GM18858 (cell line): Measurements from ENCODE around the gene GLT6D1.

Experiments
- ATAC-seq: cut with Tn5 transposase; IDR thresholded peaks from one replicate; pipeline ENCODE4 v1.9.1; 2021; ENCODE audit not compliant: unreplicated experiment

GLT6D1 gene

DNA sequence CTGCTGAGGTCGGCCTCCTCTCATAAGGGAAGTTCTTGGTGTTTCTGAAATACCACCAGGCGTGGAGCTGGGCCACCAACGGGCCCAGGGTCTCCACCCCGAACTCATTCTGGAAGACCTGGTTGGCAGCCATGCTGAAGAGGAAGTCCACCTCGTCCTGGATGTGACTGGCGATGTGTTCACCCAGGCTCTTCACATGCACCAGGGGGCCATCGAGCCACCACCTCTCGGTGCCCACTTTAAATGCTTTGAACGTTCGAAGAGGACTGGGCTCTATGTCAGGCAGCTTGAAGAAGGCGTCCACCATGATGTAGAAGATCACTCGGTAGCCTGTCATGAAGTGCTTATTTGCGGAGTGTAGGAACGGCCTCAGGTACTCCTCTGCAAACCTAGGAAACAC, 15.1 kb downstream of the GLT6D1 start:
- ATAC-seq: no peak

DNA sequence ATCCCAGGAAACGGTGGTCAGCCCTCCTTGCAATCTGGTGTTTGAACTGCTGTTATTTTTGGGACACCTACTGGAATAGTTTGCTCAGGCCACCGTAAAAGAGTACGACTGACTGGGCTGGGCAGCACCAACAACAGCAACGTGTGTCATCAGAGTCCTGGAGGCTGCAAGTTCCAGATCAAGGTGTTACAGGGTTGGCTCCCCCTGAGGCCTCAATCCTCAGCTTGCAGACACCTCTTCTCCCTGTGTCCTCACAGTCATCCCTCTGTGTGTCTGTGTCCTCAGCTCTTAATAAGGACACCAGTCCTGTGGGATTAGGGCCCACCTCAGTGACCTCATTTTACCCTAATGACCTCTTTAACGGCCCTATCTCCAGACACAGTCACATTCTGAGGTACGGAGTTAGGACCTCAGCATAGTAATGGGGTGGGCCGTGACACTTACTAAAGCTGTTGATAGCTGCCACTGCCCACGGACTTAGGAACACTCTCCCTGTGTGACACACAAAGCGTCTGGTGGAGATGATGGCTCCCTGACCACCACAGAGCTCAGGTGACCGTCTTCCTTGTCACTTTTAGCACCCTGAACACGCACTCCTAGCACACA, 16.8 kb downstream of the GLT6D1 start:
- no peak for ATAC-seq

DNA sequence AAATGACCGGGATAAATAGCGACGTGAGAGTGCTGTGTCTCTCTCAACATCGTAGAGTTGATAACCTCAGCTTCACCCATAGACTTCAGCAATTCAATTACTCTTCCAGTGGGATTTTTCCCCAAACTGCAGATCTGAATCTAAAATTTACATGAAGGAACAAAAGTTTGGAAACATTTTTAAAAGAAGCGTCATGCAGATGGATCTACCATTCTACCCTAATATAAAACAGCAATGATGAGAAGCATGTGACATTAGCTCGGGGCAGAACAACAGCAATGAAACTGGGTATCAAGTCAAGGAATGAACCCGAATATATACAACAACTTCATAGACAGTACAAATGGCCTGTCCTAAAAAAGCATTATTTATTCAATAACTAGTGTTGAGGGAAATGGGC, 18.8 kb downstream of the GLT6D1 start:
- no peak for ATAC-seq

DNA sequence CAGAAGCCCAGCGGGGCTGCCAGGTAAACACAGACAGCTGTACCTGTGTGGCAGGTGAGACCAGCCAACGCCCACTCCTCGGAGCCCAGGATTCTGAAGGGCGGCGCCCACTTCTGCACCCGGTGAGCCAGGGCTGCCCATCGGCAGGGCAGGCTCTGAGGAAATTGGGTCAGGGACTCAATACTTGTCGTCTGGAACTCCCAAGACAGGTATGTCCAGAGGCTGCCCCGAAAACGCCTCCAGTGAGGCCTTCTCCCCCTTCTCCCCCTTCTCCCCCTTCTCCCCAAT, 19.8 kb downstream of the GLT6D1 start:
- no peak for ATAC-seq

DNA sequence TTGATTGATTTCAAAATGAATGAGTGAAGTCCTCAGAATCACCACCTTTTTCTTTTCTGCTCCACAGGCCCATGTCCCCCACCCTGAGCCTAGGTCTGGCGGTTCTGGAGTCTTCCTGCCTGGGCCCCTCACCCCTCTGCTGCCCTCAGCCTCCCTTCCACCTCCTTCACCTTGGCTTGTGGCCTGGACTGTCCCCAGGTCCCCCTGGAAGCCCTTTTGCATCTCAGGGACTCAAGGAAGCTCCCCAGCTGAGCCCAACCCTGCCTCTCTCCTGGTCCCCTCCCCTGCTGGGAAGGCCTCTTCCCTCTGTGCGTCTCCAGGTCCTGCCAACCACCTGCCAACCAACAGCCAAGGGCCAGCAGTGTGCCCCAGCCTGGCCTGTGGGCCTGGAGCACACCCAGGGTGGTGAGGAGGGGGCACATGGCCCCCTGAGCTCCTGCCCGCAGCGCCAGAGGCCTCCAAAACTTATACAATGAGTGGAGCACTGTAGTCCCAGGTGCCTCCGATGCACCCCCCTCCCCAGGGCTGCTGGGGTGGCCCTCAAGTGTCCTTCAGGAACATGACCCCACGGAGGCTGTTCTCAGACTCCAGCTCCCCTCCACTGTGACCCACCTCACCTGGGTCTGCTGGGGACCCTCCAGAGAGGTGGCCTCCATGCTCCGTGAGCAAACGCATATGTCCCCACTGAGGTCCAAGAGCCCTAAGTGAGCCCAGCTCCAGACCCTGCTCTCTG, 20.3 kb downstream of the GLT6D1 start:
- no peak for ATAC-seq

DNA sequence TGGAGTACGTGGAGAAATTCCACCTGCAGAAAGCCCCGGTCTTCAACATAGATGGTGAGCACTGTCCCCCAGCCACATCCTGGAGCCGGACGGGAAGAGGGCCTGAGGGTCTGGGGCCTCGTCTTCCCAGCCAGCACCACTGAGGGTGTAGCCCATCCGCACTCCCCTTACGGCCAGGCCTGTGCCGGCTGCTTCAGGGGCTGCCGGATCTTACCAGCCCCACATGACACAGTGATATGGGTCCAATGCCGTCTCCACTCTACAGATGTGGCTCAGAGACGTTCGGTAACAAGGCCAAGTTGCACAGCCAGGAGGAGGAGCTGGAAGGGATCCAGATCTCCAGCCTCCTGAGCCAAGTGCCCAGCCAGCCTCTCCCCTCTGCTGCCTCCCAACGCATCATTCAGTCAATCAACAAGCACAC, 21.3 kb downstream of the GLT6D1 start:
- ATAC-seq: no peak

DNA sequence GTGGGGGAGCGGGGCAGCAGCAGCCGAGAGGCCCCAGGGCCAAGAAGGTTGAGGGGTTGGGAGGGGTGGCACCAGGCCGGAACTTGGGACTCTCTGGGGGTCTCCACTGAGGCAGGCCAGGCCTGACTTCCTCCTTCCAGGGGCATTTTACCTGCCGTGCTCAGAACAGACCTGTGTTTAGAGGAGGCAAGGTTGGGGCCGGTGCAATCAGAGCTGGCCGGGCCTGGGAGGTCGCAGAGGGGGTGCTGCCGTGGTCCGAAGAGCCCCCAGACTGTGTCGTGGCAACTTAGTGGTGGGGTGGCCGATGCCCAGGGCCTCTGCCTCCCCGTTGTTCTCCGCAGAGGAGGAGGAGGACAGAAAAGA, 21.8 kb downstream of the GLT6D1 start:
- ATAC-seq: no peak

DNA sequence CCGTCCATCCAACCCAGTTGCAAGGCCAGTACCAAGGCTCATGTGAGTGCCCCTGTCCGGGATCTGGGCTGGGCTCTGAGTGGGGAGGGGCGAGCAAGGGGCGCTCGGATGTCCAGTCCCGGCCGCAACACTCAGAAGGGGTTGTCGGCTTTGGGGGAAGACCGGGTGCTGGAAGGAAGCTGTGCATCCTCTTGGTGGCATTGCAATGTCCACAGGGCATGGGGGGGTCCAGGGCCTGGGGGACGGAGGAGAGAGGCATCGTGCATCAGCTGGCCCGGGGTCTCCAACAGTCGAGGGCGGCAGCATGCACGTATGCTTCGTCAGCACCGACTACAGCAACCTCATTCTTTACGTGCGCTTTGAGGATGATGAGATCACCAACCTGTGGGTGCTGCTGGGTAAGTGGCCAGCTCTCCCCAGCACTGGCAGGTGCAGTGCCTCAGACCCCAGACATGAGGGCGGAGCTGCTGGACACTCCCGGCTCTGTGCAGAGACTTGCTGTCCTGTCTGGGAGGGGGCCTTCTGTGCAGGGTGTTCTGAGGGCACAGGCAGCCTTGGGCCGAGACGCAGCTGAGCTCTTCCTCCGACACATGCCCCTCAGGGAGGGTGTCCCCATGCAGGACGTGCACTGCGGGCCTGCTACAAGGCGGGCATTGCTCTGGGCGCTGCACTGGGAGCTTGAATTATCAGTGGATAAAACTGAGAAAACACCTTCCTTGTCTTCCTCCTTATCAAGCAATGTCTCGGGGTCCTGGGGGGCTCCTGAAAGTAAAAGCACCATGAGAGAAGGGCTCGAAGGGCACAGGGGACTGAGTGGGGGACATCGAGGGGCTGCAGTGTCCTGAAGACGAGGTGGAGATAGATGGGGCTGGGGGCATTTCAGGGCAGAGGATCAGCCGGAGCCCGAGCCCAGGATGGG, 22.5 kb downstream of the GLT6D1 start:
- no peak for ATAC-seq

DNA sequence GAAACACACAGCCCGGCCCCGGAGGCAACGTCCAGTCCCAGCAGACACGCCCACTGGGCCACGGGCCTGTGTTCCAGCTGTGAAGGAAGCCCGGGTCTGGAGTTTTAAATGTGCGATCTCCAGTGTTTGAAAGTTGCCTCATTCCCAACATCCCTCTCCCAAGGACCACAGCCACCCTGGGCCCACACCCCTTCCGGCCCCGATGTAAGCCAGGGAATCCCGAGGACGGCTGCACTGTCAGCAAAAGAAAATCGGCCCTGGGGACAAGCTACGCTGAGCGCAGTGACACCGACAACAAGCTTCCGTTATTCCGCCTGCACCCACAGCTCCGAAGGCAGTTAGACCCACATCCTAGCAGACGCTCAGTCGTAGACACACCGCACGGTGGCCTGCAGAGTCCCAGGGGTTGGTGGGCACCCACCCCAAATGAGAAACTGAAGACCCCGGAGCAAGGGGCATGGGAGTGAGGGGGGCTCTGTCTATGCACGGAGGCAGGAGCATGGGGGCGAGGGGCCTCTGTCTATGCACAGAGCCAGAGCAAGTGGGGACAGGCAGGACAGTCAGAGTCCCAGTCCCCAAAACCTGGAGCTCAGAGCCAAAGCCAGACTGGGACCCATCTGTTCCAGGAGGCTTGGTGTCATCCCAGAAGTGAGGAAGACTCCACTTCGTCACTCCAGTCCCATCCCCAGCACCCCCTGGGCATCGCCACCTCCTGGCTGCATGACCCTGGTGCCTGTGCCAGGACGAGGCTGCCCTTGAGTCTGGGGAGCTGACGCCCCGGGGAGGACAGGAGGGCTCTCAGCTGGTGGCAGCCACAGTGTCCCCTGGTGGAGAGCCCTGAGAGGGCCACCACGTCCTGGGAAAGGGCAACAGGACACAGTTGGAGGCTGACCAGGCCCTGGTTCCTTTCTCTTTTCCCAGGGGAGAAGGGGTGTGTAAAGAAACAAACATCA, 23.4 kb downstream of the GLT6D1 start:
- ATAC-seq: no peak

DNA sequence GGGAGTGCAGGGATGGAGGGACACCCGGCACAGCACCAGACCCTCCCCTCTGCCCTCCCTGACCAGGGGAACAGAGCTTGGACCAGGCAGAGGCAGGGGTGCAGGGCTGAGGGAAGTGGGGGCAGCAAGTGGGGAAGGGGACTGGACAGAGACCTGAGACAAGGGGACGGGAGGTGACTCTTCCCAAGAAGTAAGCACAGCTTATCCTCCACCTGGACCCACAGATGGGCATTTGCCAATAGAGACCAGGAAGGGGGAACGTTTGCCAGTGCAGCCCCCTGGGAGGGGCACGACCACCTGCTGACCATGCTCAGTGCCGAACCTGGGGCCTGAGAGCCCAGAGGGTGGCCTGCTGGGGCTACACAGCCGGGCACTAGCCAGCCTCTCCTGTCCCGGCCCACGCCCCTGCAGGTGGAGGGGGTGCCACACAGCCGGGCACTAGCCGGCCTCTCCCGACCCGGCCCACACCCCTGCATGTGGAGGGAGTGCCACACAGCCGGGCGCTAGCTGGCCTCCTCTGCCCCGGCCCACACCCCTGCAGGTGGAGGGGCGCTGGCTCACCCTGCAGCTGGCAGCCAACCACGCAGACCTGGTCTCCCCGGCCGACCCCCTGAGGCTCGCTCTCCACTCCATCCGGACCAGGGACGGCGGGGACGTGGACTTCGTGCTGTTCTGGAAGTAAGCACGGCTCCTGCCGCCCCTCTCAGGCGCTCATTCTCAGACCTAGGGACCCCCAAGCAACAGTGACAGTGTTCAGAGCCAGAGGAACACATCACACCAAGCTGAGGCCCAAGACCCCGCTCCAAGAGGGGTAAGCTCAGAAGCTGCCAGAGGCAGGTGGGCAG, 24.3 kb downstream of the GLT6D1 start:
- ATAC-seq: no peak

DNA sequence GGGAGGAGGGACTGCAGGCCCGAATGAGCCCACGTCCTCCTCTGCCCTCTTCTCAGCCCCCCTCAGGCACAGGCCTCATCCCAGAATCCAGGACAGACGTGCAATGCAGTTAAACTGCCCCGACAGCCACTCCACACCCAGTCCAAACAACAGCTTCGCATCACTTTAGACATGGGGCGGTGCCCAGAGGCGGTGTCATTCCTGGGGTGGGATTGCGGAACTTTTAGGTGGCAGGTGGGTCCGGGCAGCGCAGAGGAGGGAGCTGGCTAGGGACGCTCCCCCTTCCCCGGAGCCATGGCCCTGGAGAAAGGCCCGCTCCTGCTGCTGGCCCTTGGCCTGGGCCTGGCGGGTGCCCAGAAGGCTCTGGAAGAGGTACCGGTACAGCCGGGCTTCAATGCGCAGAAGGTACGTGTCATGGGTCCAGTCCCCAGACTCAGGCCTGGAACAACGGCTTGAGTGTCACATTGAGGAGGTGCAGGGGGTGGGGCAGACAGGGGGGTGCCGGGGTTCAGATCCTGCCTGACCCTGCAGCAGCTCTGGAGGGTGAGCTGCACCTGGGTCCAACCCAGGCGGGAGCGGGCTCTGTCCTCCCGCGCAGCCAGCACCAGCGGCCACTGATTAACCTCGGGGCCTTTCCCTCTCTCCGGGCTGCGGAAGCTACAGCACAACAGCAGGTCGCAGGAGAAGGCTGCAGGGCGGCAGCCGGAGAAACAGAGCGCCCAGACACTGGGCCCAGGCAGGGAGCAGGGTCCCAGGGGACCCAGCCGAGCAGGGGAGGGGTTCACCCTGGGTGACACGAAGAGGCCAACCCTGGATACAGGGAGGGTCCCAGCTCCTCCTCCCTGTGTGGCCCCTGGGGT, 25.2 kb downstream of the GLT6D1 start:
- ATAC-seq: no peak

DNA sequence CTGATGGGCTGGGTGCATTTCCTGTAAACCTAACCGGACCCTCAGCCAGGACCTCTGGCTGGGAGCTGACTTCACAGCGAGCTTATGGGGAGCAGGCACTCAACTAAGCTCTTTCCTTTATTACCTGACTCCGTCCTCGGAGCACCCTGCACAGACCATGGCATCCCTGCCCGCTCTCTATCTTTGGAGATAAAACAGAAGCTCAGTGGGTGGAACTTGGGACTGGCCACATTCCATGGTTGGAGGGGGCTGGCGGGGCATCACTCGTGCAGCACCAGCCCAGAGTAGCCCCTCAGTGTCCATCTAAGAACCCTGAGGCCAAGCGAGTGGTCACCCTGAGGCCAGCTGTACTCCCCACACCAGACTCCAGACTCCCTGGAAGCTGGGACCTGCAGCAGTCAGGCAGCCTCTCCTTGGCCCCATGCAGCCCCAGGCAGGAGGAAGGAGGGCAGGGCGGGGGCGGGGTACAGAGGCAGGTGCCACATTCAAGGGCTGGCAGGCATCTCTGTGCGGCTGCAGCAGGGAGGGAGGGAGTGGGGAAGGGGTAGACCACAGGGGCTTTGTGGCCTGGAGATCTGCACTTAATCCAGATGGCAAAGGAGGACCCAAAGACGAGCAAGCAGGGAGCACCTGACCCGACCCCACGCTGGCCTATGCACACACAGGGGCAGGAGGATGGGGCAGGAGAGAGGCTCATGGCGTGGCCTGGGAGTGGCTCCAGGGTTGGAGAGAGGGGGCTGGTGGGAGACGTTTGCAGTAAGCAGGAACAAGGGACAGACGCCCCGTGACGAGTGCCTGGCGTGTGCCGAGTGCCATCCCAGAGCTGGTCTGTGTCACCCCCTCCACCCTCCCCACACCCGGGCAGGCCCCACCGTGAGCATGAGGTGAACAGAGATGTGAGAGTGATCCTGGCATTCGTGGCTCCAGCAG, 26.1 kb downstream of the GLT6D1 start:
- no peak for ATAC-seq

DNA sequence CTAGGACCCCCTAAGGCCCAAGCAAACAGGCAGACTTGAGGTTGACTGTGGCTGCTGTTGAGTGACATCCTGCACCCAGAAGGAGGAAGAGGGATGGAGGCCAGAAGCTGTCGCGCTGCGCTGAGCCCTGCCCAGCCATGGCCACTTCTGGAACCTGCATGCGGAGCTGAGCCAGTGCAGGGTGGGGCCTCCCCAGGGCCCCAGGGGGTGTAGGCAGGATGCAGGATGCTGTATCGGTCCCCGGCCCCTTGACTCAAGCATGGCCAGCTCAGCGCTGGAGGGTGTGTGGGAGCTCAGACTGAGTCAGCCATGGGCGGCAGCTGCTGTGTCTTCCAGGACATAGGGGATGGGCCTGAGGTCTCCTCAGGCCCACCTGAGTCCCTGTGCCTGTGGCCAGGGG, 26.9 kb downstream of the GLT6D1 start:
- no peak for ATAC-seq

DNA sequence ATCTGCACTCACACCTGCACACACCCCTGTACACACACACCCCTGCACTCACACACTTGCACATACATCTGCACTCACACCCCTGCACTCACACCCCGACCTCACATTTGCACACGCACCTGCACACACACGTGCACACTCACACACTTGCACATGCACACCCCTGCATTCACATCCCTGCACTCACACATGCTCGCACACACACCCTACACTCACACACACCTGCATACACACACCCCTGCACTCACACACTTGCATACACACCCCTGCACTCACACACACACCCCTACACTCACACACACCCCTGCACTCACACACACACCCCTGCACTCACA, 27.5 kb downstream of the GLT6D1 start:
- ATAC-seq: no peak

DNA sequence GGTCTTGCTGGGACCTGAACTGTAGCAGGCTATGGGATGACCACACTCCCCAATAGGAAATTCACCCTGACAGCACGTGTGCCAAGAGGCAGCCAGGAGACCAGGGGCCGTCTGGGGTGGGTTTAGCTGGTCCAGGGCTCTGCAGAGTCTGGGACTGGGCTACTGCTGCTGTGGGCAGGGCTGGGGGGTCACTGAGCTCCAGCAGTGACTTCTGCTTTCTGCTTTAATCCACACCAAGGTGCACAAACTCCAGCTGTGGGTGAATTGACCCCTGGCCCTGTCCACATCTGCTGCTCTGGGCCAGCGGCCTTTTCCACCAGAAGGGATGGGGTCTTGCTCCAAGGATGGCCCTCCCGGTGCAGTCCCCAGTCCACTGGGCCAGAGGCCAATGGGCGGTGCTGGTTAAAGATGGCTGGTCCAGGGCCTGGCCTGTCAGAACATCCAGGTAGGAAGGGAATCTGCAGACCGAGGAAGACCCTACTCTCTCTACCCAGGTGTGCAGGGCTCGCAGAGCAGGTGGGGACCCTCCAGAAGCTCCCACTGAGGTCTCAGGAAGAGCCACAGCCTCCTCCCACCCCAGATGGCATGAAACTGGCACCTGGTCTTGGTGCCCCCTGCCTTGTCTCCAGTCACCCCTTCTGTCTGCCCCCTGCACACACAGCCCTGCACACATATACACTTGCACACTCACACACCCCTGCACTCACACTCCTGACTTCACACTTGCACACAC, 28.0 kb downstream of the GLT6D1 start:
- no peak for ATAC-seq

DNA sequence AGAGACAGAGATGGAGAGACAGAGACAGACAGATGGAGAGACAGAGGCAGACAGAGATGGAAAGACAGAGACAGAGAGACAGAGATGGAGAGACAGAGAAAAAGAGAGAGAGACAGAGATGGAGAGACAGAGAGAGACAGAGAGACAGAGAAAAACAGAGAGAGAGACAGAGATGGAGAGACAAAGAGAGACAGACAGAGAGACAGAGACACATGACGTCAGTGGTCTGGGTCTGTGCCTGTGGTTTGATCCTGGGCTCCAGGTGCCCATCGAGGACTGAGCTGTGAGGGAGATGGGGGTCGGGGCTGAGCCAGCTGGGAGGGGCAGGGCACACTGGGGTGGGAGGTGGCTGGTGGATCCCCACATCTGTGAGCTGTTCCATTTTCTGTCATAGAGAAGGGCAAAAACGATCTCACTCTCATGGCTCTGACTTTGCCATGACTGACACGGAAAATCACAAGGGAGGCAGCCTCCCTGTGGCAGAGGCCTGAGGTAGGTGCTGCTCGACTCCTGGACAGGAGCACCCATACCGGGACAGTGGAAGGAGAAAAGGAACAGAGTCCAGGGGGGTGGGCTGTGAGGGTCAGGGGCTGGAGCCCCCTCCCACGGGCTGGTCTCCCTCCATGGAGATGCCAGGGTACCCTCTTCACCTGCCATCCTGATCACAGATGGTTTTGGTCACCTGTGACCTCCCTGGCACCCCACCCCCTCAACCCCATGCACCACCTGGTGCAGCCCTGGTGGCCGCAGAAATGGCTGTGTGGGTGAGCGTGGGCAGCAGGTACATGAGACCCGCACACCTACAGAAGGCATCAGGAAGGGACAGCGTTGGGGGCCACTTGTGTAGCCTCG, 28.8 kb downstream of the GLT6D1 start:
- no peak for ATAC-seq
